Stimulated activated CD4-positive, alpha-beta T cell treated with anti-CD3 and anti-CD28 coated beads, Interleukin-1b, Interleukin-23, amount 100 ng/mL, for 24 hours (primary cell): ENCODE measurements around the gene POMGNT2.
"Not testable (repeated sequence)": the region's sequence is repeated elsewhere in the genome, so short reads cannot be mapped to it uniquely, and the experiment has no call there.

Experiments
- DNase-seq, 4 experiments: peaks; one replicate each; pipeline ENCODE4 v3.0.0-alpha.2; 2020; ENCODE audit warnings: low read depth in 4 of 4, low spot score in 1 of 4

Gene POMGNT2

GRCh38 chr3:43076857-43077256 is 29.0 kb downstream of the POMGNT2 start:
- no peak for DNase-seq

GRCh38 chr3:43075904-43076661 is 29.8 kb downstream of the POMGNT2 start:
- DNase-seq, result no peak

GRCh38 chr3:43074901-43075689 is 30.8 kb downstream of the POMGNT2 start:
- no peak for DNase-seq

GRCh38 chr3:43074482-43074881 is 31.4 kb downstream of the POMGNT2 start:
- DNase-seq, result no peak

GRCh38 chr3:43073836-43074220 is 32.1 kb downstream of the POMGNT2 start:
- DNase-seq, result no peak

- DNase-seq, result no peak
Measured at GRCh38 chr3:43073116-43073835, 32.6 kb downstream of the POMGNT2 start.

- DNase-seq, result no peak
Measured at GRCh38 chr3:43072361-43072760, 33.5 kb downstream of the POMGNT2 start.

- no peak for DNase-seq
Measured at GRCh38 chr3:43071313-43071893, 34.5 kb downstream of the POMGNT2 start.

- DNase-seq, result not testable (repeated sequence)
Measured at GRCh38 chr3:43070670-43071069, 35.2 kb downstream of the POMGNT2 start.

GRCh38 chr3:43063114-43063513 is 42.8 kb downstream of the POMGNT2 start:
- DNase-seq, result no peak

- DNase-seq, result no peak
Measured at GRCh38 chr3:43062564-43063040, 43.3 kb downstream of the POMGNT2 start.

- no peak for DNase-seq
Measured at GRCh38 chr3:43062040-43062563, 43.8 kb downstream of the POMGNT2 start.

GRCh38 chr3:43061101-43061895 is 44.6 kb downstream of the POMGNT2 start:
- DNase-seq, result no peak

- no peak for DNase-seq
Measured at GRCh38 chr3:43059456-43059855, 46.4 kb downstream of the POMGNT2 start.

GRCh38 chr3:43055806-43056770 is 49.8 kb downstream of the POMGNT2 start:
- DNase-seq, result no peak

GRCh38 chr3:43055393-43055792 is 50.5 kb downstream of the POMGNT2 start:
- DNase-seq, result no peak

GRCh38 chr3:43054754-43055153 is 51.1 kb downstream of the POMGNT2 start:
- no peak for DNase-seq

- no peak for DNase-seq
Measured at GRCh38 chr3:43053291-43053690, 52.6 kb downstream of the POMGNT2 start.

GRCh38 chr3:43048470-43048869 is 57.4 kb downstream of the POMGNT2 start:
- no peak for DNase-seq
